GM12878 (cell line): ENCODE measurements around the gene HPF1.

Source experiments
- ATF2 ChIP-seq: IDR thresholded peaks from 2 replicates; pipeline ENCODE4 v1.6.1; 2012; ENCODE audit warnings: low read length, inconsistent platforms
- ATF3 ChIP-seq: IDR thresholded peaks from 2 replicates; pipeline ENCODE4 v1.6.1; 2011; ENCODE audit warnings: low read depth, mild to moderate bottlenecking, low read length, moderate library complexity, borderline replicate concordance; ENCODE audit errors: extremely low read depth
- NBN ChIP-seq: fragments of 450-650 bp; IDR thresholded peaks from 2 replicates; pipeline ENCODE4 v1.6.1; 2016
- POLR2AphosphoS2 ChIP-seq: IDR thresholded peaks from 2 replicates; pipeline ENCODE4 v1.6.1; 2011; ENCODE audit warnings: low read depth, mild to moderate bottlenecking, low read length, improper control_type of control experiment, moderate library complexity
- RB1 ChIP-seq: fragments of 450-650 bp; formaldehyde crosslinking; IDR thresholded peaks from 2 replicates; pipeline ENCODE4 v1.6.1; 2017; ENCODE audit warnings: mild to moderate bottlenecking, borderline replicate concordance
- RFX5 ChIP-seq: IDR thresholded peaks from 2 replicates; pipeline ENCODE4 v1.6.1; 2011; ENCODE audit warnings: low read depth, low read length, improper control_type of control experiment
- USF2 ChIP-seq: IDR thresholded peaks from 2 replicates; pipeline ENCODE4 v1.6.1; 2011; ENCODE audit warnings: low read depth, low read length, improper control_type of control experiment, borderline replicate concordance
- YY1 ChIP-seq: IDR thresholded peaks from 2 replicates; pipeline ENCODE4 v1.6.1; 2011; ENCODE audit warnings: low read depth, mild to moderate bottlenecking, low read length
- ZZZ3 ChIP-seq: IDR thresholded peaks from 2 replicates; pipeline ENCODE4 v1.6.1; 2011; ENCODE audit warnings: low read depth; ENCODE audit not compliant: control insufficient read depth, insufficient read length
- TF ChIP-seq, protein P1 (sequence below): IDR thresholded peaks from 2 replicates; pipeline ENCODE4 v1.6.1; 2012; ENCODE audit warnings: mild to moderate bottlenecking, low read depth, low read length

GRCh38 chr4:169799260-169799659, 41.5 kb upstream of the HPF1 start:
- TF ChIP-seq ATF3 = no peak
- no peak for TF ChIP-seq NBN
- no peak for TF ChIP-seq ATF2
- TF ChIP-seq RB1 = no peak
- TF ChIP-seq USF2 = no peak
- TF ChIP-seq YY1 = no peak
- no peak for TF ChIP-seq RFX5
- no peak for TF ChIP-seq POLR2AphosphoS2
- TF ChIP-seq ZZZ3 = no peak
- TF ChIP-seq, protein P1, sequence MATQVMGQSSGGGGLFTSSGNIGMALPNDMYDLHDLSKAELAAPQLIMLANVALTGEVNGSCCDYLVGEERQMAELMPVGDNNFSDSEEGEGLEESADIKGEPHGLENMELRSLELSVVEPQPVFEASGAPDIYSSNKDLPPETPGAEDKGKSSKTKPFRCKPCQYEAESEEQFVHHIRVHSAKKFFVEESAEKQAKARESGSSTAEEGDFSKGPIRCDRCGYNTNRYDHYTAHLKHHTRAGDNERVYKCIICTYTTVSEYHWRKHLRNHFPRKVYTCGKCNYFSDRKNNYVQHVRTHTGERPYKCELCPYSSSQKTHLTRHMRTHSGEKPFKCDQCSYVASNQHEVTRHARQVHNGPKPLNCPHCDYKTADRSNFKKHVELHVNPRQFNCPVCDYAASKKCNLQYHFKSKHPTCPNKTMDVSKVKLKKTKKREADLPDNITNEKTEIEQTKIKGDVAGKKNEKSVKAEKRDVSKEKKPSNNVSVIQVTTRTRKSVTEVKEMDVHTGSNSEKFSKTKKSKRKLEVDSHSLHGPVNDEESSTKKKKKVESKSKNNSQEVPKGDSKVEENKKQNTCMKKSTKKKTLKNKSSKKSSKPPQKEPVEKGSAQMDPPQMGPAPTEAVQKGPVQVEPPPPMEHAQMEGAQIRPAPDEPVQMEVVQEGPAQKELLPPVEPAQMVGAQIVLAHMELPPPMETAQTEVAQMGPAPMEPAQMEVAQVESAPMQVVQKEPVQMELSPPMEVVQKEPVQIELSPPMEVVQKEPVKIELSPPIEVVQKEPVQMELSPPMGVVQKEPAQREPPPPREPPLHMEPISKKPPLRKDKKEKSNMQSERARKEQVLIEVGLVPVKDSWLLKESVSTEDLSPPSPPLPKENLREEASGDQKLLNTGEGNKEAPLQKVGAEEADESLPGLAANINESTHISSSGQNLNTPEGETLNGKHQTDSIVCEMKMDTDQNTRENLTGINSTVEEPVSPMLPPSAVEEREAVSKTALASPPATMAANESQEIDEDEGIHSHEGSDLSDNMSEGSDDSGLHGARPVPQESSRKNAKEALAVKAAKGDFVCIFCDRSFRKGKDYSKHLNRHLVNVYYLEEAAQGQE = no peak
